ENCODE results near the gene DCAF15. TPM values are rescaled to one million over a fixed set of nuclear protein-coding genes. Genes with fewer than 3 reads are reported as not detected.

DCAF15 gene
- total RNA-seq, 5 donors from 2014 or later (not counting 1 experiment from before 2014, with no cell fraction given) = 67.3 to 118 (median 110) TPM

DNA sequence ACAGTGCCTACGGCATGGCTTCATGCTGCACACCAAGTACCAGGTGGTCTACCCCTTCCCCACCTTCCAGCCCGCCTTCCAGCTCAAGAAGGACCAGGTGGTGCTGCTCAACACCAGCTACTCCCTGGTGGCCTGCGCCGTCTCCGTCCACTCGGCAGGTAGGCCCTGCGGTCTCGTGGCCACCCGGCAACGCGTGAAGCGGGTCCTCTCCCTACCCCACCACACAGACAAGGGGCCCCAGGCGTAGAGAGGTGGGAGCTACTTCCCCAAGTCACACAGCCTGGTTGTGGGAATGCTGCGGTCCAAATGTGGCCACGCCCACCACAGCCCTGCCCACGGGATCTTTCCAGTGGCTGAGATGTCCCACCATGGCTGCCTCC, 4.0 kb downstream of the DCAF15 start:
- H3K27me3 ChIP-seq (replicated peaks in 1 of 2; ENCODE audit: control insufficient read depth in 2 of 2, extremely low read depth in 1 of 2, insufficient read depth in 2 of 2, low read length in 1 of 2) = no peaks in the 10 kb centered on the region
- no peak for DNase-seq
- peaks cover 13 to 28% (median 25%) of the 10 kb centered on the region in 3 donors for H3K4me1 Mint-ChIP-seq
- H3K4me3 Mint-ChIP-seq = no peak overlapping the region
- no peak overlapping the region for H3K27ac Mint-ChIP-seq
- ChIA-PET CTCF (no interaction called here), POLR2A (no interaction called here)
- 97% methylated on average over 9 of the region's 16 CpGs for WGBS (ENCODE audit: insufficient coverage)
- H3K36me3 Mint-ChIP-seq = peaks cover 20% of the 10 kb centered on the region
- no peaks in the 10 kb centered on the region for H3K27me3 Mint-ChIP-seq
- no peak overlapping the region for H3K4me3 ChIP-seq (ENCODE audit: control insufficient read depth in 1 of 2, extremely low read depth in 1 of 2, low read length in 1 of 2)
- peaks cover 23 to 70% of the 10 kb centered on the region in 2 donors for H3K36me3 ChIP-seq (ENCODE audit: control insufficient read depth in 2 of 2, extremely low read depth in 1 of 2, insufficient read depth in 1 of 2, low read length in 1 of 2)
- no peak for ATAC-seq (replicated peaks in 1 of 4)
- H3K27ac ChIP-seq (ENCODE audit: low read length) = no peak overlapping the region
- no peaks in the 10 kb centered on the region for H3K9me3 Mint-ChIP-seq
- peaks cover 7 to 36% of the 10 kb centered on the region in 2 experiments for H3K4me1 ChIP-seq (ENCODE audit: control insufficient read depth in 1 of 2, extremely low read depth in 1 of 2, insufficient read depth in 2 of 2, low read length in 2 of 2)
- H3K9me3 ChIP-seq = no peaks in the 10 kb centered on the region

DNA sequence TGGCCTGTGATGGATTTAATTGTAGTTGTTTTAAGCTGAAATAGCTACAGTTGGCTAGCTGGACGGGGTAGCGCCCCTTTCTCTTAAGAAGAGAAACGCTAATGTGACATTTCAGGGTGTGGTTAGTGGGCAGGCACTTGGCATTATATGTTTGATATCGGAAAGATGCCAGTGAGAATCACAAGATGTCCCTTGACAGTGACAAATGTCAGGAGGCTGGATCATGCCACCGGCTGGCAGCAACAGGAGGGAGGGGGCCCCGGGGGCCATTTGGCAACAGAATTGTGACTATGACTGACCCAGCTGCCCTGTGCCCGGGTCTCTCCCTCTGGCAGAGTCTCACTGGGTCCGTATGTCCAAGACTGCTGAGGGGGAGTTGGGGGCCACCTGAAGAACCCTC, 4.7 kb downstream of the DCAF15 start:
- no peaks in the 10 kb centered on the region for H3K9me3 Mint-ChIP-seq
- WGBS (ENCODE audit: insufficient coverage) = 89% methylated on average over 8 of the region's 8 CpGs
- ChIA-PET POLR2A (no interaction called here), CTCF (no interaction called here)
- ATAC-seq (replicated peaks in 1 of 4) = no peak
- H3K36me3 Mint-ChIP-seq = peaks cover 25% of the 10 kb centered on the region
- DNase-seq = no peak
- Histone ChIP-seq H3K27ac (ENCODE audit: low read length) (no peak overlapping the region), H3K4me1 (ENCODE audit: control insufficient read depth in 1 of 2, extremely low read depth in 1 of 2, insufficient read depth in 2 of 2, low read length in 2 of 2) (peaks cover 7 to 29% of the 10 kb centered on the region in 2 experiments), H3K36me3 (ENCODE audit: control insufficient read depth in 2 of 2, extremely low read depth in 1 of 2, insufficient read depth in 1 of 2, low read length in 1 of 2) (peaks cover 23 to 75% of the 10 kb centered on the region in 2 donors), H3K27me3 (replicated peaks in 1 of 2; ENCODE audit: control insufficient read depth in 2 of 2, extremely low read depth in 1 of 2, insufficient read depth in 2 of 2, low read length in 1 of 2) (no peaks in the 10 kb centered on the region), H3K4me3 (ENCODE audit: control insufficient read depth in 1 of 2, extremely low read depth in 1 of 2, low read length in 1 of 2) (no peak overlapping the region), H3K9me3 (no peaks in the 10 kb centered on the region)
- H3K27me3 Mint-ChIP-seq = no peaks in the 10 kb centered on the region
- no peak overlapping the region for H3K27ac Mint-ChIP-seq
- H3K4me1 Mint-ChIP-seq = peaks cover 7 to 22% (median 19%) of the 10 kb centered on the region in 3 donors
- no peak overlapping the region for H3K4me3 Mint-ChIP-seq

DNA sequence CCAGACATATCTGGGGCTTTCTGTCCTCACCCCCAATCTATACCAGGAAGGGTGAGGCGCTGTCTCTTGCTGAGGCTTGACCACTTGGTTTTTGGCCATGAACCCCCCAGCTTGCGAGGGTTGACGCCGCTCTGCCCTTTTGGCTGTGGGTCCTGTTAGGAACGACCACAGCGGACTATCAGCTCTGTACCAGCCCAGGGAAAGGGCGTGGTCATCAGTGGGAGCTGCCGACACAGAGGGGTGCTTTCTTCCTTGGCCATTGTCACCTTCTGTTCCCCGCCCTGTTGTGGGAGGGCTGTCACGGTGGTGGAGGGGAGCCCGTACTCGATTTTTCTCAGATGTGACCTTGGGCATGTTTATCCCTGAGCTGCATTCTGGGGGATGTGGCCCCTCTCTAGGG, 5.7 kb downstream of the DCAF15 start:
- no peak overlapping the region for H3K27ac ChIP-seq (ENCODE audit: low read length)
- ATAC-seq (replicated peaks in 1 of 4) (no peak), DNase-seq (no peak)
- Mint-ChIP-seq H3K27ac (no peak overlapping the region), H3K4me1 (peaks cover 5 to 17% (median 17%) of the 10 kb centered on the region in 3 donors), H3K27me3 (no peaks in the 10 kb centered on the region), H3K36me3 (peaks cover 25% of the 10 kb centered on the region), H3K4me3 (no peak overlapping the region), H3K9me3 (no peaks in the 10 kb centered on the region)
- ChIA-PET POLR2A (no interaction called here), CTCF (no interaction called here)
- no peaks in the 10 kb centered on the region for H3K9me3 ChIP-seq
- peaks cover 6 to 26% of the 10 kb centered on the region in 2 experiments for H3K4me1 ChIP-seq (ENCODE audit: control insufficient read depth in 1 of 2, extremely low read depth in 1 of 2, insufficient read depth in 2 of 2, low read length in 2 of 2)
- WGBS (ENCODE audit: insufficient coverage) = 93% methylated on average over 10 of the region's 12 CpGs
- no peak overlapping the region for H3K4me3 ChIP-seq (ENCODE audit: control insufficient read depth in 1 of 2, extremely low read depth in 1 of 2, low read length in 1 of 2)
- H3K36me3 ChIP-seq (ENCODE audit: control insufficient read depth in 2 of 2, extremely low read depth in 1 of 2, insufficient read depth in 1 of 2, low read length in 1 of 2) = peaks cover 24 to 79% of the 10 kb centered on the region in 2 donors
- no peaks in the 10 kb centered on the region for H3K27me3 ChIP-seq (replicated peaks in 1 of 2; ENCODE audit: control insufficient read depth in 2 of 2, extremely low read depth in 1 of 2, insufficient read depth in 2 of 2, low read length in 1 of 2)

DNA sequence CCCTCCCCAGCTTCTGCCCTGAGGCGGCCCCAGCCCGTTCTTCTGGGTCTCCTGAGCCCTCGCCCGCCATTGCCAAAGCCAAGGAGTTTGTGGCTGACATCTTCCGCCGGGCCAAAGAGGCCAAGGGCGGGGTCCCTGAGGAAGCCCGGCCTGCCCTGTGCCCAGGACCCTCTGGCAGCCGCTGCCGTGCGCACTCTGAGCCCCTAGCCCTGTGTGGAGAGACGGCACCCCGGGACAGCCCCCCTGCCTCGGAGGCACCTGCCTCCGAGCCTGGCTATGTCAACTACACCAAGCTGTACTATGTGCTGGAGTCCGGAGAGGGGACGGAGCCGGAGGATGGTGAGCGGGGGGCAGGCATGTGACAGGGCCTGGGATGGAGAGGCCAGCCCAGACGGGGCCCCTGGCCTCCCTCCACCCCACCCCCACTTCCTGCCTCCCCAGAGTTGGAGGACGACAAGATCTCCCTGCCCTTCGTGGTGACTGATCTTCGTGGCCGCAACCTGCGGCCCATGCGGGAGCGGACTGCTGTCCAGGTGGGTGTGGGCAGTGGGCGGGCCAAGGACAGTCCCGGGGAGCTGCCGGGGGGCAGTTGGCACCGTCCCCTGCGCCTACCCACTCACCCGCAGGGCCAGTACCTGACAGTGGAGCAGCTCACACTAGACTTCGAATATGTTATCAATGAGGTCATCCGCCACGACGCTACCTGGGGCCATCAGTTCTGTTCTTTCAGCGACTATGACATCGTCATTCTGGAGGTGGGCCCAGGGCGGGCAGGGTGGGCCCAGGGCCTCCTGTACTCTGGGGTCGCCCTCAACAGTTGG, 7.0 kb downstream of the DCAF15 start:
- Histone ChIP-seq H3K9me3 (no peaks in the 10 kb centered on the region), H3K36me3 (ENCODE audit: control insufficient read depth in 2 of 2, extremely low read depth in 1 of 2, insufficient read depth in 1 of 2, low read length in 1 of 2) (peaks cover 33 to 72% of the 10 kb centered on the region in 2 donors), H3K4me3 (ENCODE audit: control insufficient read depth in 1 of 2, extremely low read depth in 1 of 2, low read length in 1 of 2) (no peak overlapping the region), H3K27ac (ENCODE audit: low read length) (no peak overlapping the region), H3K27me3 (replicated peaks in 1 of 2; ENCODE audit: control insufficient read depth in 2 of 2, extremely low read depth in 1 of 2, insufficient read depth in 2 of 2, low read length in 1 of 2) (no peaks in the 10 kb centered on the region), H3K4me1 (ENCODE audit: control insufficient read depth in 1 of 2, extremely low read depth in 1 of 2, insufficient read depth in 2 of 2, low read length in 2 of 2) (peaks cover 0 to 13% of the 10 kb centered on the region in 2 experiments)
- Mint-ChIP-seq H3K4me1 (peaks cover 0 to 7% (median 4%) of the 10 kb centered on the region in 3 donors), H3K27ac (no peak overlapping the region), H3K27me3 (no peaks in the 10 kb centered on the region), H3K9me3 (no peaks in the 10 kb centered on the region), H3K36me3 (peaks cover 25% of the 10 kb centered on the region), H3K4me3 (no peak overlapping the region)
- ChIA-PET POLR2A (no interaction called here), CTCF (interaction anchor here (0.6 to 0.7 kb wide), 2 partner anchors 41 to 169 kb away, joined by 3 read pairs; no protein-coding TSS in a partner anchor)
- DNase-seq (no peak), ATAC-seq (replicated peaks in 1 of 4) (no peak)
- 94% methylated on average over 29 of the region's 41 CpGs for WGBS (ENCODE audit: insufficient coverage)

DNA sequence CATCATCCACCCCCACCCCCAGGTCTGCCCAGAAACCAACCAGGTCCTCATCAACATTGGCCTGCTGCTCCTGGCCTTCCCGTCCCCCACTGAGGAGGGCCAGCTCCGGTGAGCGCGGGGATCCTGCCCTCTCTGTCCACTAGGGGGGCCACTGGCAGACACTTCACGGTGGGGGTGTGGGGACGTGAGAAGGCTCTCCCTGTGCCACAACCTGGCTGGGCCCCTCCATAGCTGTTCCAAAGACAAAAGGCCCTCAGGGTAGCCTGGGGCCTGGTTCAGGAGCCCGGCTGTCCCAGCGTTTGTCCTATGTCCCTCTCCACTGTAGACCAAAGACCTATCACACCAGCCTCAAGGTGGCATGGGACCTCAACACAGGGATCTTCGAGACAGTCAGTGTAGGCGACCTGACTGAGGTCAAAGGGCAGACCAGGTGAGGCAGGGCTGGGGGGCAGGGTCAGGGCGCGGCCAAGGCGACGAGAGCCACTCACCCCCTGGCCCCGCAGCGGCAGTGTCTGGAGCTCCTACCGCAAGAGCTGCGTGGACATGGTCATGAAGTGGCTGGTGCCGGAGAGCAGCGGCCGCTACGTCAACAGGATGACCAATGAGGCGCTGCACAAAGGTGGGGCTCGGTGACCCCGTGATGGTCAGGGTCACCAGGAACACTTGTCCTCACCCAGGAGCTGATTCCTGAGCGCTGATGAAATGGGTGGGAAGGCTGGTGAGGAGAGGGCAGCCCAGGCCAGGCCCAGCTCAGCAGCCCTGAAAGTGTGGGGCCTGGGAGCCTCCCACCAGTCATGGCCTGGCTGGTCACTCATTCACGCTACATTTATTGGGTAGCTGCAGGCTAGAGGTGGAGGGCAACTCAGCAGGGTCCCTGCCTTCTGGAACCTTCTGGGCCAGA, 7.9 kb downstream of the DCAF15 start:
- peaks cover 0 to 4% (median 0%) of the 10 kb centered on the region in 3 donors for H3K4me1 Mint-ChIP-seq
- no peak overlapping the region for H3K4me3 ChIP-seq (ENCODE audit: control insufficient read depth in 1 of 2, extremely low read depth in 1 of 2, low read length in 1 of 2)
- H3K9me3 Mint-ChIP-seq = no peaks in the 10 kb centered on the region
- H3K4me3 Mint-ChIP-seq = no peak overlapping the region
- DNase-seq (peak in 8 of 35 experiments; percentile 22 to 47 (median 34)), ATAC-seq (replicated peaks in 1 of 4) (peak; percentile 21 to 60 (median 40))
- H3K4me1 ChIP-seq (ENCODE audit: control insufficient read depth in 1 of 2, extremely low read depth in 1 of 2, insufficient read depth in 2 of 2, low read length in 2 of 2) = peaks cover 0 to 10% of the 10 kb centered on the region in 2 experiments
- no peaks in the 10 kb centered on the region for H3K9me3 ChIP-seq
- CTCF ChIA-PET = interaction anchor here (0.6 to 0.7 kb wide), 2 partner anchors 42 to 170 kb away, joined by 3 read pairs; no protein-coding TSS in a partner anchor
- POLR2A ChIA-PET = no interaction called here
- no peak overlapping the region for H3K27ac ChIP-seq (ENCODE audit: low read length)
- no peaks in the 10 kb centered on the region for H3K27me3 ChIP-seq (replicated peaks in 1 of 2; ENCODE audit: control insufficient read depth in 2 of 2, extremely low read depth in 1 of 2, insufficient read depth in 2 of 2, low read length in 1 of 2)
- no peak overlapping the region for H3K27ac Mint-ChIP-seq
- 95% methylated on average over 21 of the region's 27 CpGs for WGBS (ENCODE audit: insufficient coverage)
- peaks cover 31% of the 10 kb centered on the region for H3K36me3 Mint-ChIP-seq
- no peaks in the 10 kb centered on the region for H3K27me3 Mint-ChIP-seq
- peaks cover 31 to 73% of the 10 kb centered on the region in 2 donors for H3K36me3 ChIP-seq (ENCODE audit: control insufficient read depth in 2 of 2, extremely low read depth in 1 of 2, insufficient read depth in 1 of 2, low read length in 1 of 2)

Data from T-cell (primary cell).